GM12891 (cell line): ENCODE results near the gene SLC44A3.
A peak's percentile ranks its signal among the peaks of the same experiment; 100 is the strongest.

Experiments used
- PAX5 ChIP-seq: IDR thresholded peaks from 2 replicates; pipeline ENCODE4 v1.6.1; 2011; ENCODE audit warnings: low read length, moderate library complexity, mild to moderate bottlenecking; ENCODE audit not compliant: insufficient read depth, severe bottlenecking
- POLR2A ChIP-seq: IDR thresholded peaks from 2 replicates; pipeline ENCODE4 v1.6.1; 2011; ENCODE audit warnings: low read depth, low read length, control low read depth
- POLR2AphosphoS5 ChIP-seq: IDR thresholded peaks from 2 replicates; pipeline ENCODE4 v1.6.1; 2011; ENCODE audit warnings: low read depth, low read length, control low read depth
- POU2F2 ChIP-seq: IDR thresholded peaks from 2 replicates; pipeline ENCODE4 v1.6.1; 2011; ENCODE audit warnings: low read depth, mild to moderate bottlenecking, control low read depth, low read length, moderate library complexity
- SPI1 ChIP-seq: IDR thresholded peaks from 2 replicates; pipeline ENCODE4 v1.6.1; 2011; ENCODE audit warnings: low read depth, low read length, control low read depth
- TAF1 ChIP-seq: IDR thresholded peaks from 2 replicates; pipeline ENCODE4 v1.6.1; 2011; ENCODE audit warnings: low read depth, low read length, control low read depth

- TF ChIP-seq TAF1 (no peak), POLR2A (no peak), POU2F2 (no peak), POLR2AphosphoS5 (no peak), SPI1 (peak; percentile 78), PAX5 (no peak)
These were observed 11.5 kb downstream of the SLC44A3 start for GRCh38 chr1:94831641-94832040.
